GM21447 (cell line): ENCODE data around the gene KIF1A.

Source experiments
- ATAC-seq: cut with Tn5 transposase; IDR thresholded peaks from one replicate; pipeline ENCODE4 v1.9.1; 2021; ENCODE audit not compliant: unreplicated experiment

The KIF1A gene

DNA sequence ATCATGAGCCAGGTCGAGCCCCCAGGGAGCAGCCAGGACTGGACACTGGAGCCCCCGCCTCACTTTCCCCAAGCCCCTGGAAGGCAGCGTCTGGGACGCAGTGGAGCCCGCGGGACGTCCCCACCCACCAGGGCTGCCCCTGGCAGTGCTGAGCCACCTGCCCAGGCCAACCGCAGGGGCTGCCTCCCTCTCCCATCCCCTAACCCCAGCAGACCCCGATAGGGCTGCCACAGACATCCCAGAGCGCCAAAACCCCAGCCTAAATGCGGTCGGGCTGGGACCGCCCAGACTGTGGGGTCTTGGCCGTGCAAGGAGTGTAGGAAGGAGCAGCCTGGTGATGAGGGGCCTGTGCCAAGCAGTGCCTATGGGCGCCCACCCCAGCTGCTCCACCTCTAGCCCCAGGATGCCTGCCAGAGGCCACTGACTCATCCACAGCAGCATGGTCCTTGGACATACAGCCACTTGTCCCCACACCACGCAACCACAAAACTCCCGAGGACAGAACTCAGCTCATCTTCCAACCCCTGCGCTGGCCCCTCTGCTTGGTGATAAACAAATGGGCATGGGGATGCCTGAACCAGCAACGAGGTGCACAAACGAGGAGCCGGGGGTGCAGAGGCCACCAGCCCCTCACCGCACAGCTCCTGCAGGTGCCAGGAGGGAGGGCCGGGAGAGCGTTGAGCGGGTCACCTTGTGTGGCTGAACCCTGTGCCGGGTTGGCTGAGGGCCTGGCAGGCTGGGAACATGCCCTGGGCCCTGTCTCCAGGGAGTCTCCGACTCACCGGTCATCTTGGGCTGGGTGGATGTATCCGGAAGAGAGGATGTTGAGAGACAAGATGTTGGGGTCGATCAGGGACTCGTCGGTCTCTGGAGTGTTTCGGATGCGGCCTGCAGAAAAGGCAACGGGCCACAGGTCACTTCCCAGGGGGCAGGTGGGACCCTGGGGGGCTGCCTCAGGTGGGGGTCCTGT lies 83.5 kb downstream of the KIF1A start:
- no peak for ATAC-seq

DNA sequence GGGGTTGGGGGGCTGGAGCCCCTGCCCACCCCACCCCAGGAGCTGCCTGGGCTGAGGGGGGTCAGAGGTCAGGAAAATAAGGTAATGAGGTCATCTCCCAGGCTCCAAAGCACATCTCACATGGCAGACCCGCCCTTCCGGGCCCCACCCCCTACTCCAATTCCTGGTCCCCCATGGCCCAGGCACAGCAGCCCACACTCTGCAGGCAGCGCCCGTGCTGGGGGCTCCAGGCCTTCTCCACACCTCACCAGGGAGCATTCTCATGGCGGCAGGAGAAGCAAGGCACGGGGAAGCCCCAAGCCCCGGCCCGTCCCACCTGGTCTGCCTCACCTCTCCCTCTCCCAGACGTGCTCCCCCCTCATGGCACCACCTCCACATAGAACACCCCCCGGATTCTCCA lies 84.5 kb downstream of the KIF1A start:
- ATAC-seq: no peak

DNA sequence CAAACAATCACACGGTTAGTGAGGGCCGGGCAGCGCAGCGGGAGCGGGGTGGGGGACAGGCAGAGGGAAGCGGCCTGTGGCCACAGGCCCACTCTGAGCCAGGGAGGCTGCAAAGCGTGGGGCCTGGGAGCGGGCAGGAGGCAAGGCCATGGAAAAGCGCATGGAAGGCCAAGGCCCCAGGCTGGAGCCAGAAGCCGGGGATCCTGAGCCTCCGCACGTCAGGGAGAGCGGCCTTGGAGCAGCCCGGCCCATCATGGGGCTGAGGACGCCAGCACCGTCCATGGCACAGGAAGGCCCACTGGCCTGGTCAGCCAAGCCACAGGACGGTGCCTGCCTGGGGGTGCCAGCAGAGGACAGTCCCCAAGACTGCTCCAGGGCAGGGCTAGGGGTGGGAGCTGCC lies 85.3 kb downstream of the KIF1A start:
- ATAC-seq: no peak

DNA sequence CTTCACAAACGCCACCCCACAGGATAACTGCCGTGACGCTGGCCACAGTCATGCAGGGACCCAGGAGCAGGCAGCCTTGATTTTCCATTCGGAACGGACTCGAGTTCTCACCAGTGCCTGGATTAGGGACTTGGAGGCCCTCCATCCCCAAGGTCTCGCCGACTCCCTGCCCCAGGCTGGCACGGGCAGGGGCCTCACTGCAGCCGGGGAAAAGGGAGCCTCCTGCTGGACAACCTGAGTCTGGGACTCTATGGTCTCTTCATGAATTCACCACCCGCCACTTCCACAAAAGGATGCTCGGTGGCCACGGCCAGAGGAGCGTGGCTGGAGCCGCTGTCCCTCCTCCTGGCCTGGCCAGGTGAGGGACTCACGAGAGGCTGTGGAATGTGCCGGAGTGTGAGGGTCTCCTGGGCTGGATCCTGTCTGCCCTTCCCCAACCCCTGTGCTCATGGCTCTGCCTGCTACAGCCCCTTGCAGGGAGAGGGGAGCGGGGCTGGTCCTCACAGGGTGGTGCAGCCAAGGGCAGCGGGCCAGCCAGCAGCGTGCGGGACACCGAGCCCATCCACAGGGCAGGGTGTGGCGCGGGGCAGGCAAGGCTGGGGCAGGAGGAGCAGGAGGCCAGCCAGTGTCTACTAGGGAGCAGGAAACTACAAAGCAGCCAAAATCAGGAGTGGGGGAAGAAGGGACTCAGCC lies 86.1 kb downstream of the KIF1A start:
- ATAC-seq: no peak

DNA sequence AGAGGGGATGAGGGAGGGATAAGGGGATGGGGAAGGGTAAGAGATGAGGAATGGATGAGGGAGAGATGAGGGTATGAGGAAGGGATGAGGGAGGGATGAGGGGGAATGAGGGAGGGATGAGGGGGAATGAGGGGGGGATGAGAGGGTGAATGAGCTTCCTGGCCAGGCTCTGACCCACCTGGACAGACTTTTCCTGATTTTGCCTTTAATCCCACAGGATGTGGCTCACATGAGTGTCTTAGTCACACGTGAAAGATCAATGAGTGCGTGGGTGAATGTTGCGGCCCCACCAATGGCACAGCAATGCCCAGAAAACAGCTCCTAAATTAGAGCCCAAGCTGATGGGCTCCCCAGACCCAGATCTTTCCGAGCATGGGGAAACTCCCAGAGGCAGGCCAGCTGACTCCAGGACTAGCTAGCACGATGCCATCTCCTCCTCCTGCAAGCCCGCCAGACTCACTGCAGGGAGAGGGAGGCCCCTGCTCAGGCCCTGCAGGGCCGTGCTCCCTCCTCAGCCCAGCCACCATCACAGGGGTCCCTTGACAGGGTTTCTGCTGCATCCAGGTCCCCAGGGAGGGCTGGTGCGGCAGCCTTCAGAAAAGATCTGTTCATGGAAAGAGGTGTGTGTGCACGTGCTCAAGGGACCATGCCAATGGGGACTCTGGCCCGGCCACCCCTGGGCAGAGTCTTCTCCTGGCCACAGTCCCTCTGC lies 87.0 kb downstream of the KIF1A start:
- ATAC-seq: no peak

DNA sequence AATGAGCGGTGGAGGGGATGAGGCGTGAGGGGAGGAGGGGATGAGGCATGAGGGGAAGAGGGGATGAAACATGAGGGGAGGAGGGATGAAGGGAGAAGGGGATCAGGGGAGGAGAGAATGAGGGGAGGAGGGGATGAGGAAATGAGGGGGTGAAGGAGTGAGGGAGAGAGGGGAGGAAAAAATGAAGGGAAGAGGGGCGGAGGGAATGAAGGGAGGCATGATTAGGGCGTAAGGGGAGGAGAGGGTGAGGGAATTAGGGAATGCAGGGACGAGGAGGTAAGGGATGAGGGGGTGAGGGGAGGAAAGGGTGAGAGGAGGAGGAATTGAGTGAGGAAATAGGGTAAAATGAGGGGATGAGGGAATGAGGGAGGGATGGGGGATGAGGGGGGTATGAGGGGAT lies 87.8 kb downstream of the KIF1A start:
- no peak for ATAC-seq

DNA sequence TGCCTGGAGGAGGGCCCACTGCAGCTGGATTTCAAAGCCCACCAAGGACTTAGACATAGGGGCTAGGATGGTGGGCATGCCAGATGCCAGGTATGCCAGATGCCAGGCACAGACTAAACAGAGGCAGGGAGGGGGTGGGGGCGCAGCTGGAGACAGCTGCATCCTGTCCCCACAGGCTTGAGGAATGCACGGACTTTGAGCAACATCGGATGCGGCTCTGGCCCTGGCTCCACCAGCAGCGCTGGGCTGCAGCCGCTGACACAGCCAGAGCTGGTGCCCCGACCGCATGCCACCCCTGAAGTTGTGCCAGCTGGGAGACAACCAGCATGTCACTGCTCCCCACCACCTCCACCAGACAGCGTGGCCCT lies 88.9 kb downstream of the KIF1A start:
- ATAC-seq: no peak

DNA sequence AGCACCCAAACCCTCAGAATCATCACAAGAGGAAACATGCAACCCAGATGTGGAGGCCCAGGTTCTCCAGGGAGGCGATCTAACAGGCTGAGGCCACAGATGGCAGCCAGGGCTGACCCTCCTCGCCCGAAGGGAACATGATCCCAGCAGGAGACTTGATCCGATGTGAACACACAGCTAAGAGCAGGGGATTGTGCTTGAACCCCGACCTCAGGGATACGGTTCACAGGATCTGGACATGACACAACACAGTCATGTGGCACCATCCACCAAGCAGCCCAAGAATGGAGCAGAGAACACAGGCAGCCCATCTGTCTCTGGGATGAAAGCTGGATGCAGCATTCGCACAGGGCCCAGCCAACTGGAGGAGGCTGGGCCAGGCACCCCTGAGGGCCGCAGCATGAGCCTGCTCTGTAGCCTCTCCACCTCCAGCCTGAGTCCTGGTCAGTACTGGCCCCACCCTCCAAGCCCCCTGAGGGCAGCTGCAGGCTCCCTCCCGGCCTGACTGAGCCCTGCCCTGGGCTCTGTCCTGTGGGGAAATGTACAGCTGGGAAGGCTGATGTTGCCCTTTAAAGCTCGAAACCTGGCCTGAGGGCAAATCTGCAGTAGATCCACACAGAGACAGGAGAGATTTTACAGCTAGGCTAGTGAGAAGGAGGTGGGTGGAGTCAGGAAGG lies 89.4 kb downstream of the KIF1A start:
- ATAC-seq: no peak

DNA sequence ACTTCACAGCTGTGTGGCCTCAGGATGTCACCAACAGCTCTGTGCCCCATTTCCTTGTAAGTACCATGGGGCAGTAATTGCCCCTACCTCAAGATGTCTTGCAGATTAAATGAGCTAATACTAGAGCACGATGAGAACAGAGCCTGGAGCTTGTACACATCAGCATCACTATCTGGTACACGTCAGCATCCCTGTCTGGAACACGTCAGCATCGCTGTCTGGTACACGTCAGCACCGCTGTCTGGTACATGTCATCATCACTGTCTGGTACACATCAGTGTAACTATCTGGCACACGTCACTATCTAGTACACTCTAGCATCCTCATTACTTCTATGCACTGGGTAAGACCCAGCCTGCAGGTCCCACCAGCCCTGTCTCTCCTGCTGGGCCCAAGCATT lies 91.2 kb downstream of the KIF1A start:
- no peak for ATAC-seq

DNA sequence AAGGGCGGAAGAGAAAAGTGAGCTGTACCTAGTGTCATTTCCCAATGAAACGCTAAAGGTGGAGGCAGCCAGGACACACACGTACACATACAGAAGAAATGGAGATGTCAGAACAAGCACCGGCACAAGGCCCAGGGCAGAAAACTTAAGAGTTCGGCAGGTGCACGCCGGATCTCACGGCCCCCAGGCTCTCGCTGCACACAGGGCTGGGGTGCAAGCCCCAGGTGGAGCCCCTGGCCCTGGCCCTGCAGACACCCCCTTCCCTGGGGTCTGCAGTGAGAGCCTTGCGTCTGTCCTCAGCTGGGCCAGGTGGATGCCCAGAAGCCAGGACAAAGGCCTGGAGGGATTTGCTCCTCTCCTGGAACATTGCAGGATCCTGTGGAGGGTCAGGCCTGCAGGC lies 91.7 kb downstream of the KIF1A start:
- ATAC-seq: no peak

DNA sequence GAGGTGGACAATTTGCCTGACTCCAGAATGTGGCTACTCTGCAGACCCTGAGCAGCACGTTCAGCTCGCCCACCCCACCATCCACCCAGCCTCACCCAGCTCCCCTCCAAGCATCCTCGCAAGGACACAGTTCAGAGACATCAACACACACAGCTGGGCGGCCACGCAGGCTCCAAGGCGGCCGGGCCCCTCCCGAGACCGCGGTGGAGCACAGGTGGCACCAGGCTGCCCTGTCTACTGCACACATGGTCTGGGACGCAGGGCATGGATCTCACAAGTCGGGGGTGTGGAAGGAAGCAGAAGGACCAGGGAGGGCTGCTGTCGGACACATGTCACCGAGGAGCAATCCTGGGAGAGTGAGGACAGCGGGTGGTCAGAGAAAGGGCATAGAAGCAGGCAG lies 92.1 kb downstream of the KIF1A start:
- no peak for ATAC-seq

DNA sequence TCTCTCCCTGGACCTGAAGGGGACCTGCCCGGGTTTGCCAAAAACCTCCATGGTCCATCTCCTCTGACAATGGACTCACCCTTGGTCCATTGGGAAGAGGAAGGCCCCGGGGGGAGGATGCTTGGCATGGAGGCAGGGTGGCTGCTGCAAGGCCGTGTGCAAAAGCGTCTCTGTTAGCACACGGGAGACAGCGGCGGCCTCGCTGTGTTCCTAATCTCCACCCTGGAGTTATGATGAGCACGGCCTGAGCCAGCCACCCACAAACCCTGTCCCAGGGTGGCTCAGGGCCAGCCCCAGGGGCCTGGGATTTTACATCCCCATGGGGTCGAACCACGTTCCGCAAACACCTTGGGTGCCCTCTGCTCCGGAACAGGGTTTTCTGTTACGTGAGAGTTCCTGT lies 92.6 kb downstream of the KIF1A start:
- ATAC-seq: no peak

DNA sequence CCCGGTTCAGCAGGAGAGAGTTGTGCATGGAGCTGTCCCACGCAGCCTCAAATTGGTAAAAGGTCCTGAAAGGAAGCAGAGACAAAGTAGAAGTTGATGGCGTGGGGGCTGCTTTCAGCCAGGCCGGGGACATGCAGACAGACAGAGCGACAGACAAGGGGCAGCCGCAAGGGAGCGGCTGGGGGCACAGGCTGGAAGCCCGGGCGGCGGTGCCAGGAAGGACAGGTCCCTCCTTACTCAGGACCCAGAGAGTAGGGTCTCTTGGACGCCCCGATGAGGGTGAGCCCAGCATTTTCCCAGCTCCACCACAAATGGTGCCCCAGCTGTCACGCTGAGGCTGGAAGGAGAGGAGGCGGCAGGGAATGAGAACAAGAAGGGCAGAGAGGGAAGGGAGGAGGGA lies 93.1 kb downstream of the KIF1A start:
- ATAC-seq: no peak

DNA sequence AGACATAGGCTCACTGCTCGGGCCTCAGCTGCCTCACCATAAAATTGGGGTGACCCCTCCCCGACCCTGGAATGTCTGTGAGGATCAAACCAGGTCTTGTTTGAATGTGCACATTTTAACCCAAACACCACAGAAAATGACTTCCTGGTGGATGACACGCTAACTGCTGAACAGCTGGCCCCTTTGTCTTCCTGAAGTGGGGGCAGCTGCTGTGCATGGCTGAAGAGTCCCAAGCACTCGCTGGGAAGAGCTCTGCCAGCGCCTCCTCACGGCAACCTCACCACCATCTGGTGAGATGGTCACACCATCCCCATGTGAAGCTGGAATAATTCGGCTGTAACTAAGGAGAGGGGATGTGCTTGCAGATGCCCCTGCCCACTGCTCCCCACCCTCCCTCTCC lies 94.3 kb downstream of the KIF1A start:
- no peak for ATAC-seq

DNA sequence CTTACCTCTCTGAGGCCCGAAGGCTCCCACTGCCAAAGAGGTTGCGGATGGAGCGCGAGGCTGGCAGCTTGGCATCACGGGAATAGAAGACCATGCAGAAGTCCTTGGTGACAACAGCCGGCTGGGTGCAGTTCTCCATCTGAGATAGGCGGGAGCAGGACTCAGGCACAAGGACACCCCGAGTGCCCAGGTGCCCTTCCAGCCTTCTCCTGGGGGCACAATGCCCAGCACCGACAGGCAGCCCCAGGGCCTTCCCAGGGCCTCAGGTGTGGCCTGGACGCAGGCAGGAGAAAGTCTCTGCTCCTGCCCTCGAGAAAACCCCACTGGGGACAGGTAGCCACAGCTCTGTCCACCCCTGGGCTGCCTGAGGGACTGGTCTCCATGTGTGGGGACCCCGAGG lies 94.8 kb downstream of the KIF1A start:
- ATAC-seq: no peak

DNA sequence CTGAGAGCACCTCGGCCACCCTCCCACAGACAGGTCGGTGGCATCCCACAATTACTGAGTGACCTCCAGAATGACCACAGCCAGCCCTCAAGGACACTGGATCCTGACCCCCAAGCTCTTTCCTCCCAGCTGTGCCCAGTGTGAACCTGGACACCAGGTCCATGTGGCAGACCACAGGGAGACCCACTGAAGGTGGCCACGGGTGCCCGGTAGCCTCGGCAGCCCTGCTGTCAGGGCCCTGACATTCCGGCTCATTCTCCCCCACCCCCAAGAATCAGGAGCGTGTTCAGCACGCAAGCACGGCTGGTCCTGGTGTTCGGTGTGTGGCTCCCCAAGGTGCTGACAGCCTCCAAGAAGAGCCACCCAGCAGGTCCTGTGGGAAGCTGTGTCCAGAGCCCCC lies 95.6 kb downstream of the KIF1A start:
- ATAC-seq: no peak

DNA sequence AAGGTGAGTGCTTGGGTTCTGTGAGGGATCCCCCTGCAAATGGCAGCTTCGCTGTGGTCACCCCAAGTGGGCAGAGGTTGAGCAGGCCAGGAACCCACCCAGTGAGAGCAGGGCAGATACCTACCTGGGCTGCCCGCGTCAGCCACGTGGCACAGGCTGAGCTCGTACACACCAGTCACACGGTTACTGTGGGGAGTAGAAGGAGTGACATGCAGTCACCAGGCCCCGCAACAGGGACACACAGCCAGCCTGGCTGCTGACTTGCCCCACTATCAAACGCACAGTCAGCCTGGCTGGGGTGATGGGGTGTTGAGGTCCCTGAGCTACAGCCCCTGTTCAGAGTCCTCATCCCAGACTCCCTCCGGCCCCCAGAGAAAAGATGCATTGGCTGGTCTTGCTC lies 96.2 kb downstream of the KIF1A start:
- ATAC-seq: no peak

DNA sequence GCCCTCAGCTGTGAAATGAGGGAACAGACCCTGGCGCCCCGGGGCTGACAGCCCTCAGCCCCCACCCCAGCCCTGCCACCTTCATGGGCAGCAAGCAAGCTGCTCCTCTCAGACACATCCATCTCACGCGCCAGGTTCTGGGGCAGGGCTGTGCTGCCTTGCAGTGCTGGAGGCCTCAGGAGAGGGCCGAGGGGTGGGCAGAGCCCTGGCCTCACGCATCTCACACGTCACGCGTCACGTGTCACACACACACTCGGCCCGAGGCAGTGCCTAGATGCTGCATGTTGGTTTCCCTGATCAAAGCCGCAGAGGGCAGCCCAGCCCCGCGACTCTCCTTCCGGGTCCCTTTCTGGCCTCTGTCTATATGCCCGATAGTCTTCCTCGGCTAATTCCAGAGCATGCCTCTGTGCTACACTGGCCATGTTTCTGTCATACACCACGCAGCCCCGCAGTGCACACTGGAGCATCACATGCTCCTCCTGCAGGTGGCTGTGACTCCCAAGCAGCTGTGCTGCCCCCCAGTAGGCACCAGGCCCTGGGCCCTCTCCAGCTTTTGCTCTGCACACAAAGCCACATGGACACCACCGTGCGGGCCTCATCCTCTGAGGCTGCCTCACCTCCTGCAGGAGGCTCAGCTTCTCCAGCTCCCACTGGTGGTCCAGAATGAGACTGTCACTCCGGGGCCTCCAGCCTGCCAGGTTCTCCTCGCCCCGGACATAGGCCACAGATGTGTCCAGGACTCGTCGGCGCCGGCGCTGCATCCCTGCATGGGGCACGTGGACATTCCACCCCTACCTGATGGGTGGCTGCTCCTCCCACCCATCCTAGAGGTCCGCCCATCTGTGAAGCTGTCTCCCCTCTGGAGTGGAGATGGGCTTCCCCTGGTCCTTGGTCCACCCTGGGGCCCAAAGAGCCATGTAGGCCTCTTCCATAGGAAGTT lies 97.0 kb downstream of the KIF1A start:
- no peak for ATAC-seq

DNA sequence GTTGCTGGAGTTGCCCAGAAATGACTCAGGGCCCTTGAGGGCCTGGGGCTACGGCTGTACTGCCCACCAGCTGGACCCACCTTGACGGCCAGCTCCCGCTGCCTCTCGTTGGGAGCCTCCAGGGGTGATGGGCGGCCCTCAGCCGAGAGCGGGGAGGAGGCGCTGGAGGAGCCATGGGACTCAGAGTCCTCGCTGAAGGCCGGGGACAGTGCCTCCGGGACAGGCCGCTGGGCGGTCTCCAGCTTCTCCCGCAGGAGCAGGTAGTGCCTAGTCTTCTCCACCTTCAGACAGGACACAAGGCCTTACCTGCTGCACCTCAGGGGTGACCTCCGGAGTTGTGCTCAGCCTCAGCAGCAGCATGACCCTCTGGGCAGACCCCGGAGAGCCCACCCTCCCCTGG lies 97.6 kb downstream of the KIF1A start:
- ATAC-seq: no peak

DNA sequence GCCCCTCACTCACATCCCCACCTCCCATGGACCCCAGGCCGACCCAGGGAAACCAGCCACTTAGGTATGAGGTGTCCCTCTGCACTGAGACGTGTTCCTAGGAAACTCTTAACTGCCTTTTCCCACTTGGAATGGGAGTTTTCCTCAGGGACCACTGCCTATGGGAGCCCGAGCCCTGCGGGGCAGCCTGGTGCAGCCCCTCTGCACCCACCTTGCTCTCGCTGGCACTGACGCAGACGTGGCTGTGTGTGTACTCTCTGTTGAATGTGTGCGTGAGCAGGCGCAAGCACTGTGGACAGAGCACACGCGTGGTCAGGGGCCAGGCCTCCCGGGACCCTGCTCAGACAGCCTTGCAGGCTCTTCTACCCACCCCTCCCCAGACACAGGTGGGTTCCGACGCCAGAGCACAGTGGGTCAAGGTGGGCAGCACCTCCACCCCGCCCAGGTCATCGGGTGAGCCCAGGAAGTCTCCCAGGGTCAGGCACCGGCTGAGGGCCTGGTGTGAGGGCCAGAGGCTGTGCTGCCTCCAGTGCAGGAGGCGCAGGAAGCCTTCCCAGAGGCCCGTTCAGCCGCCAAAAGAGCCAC lies 98.3 kb downstream of the KIF1A start:
- no peak for ATAC-seq
